GM19099 (cell line): ENCODE data around the gene YTHDC2.

Experiments used
- POLR2A ChIP-seq: IDR thresholded peaks from 3 replicates; pipeline ENCODE4 v1.6.1; 2011; ENCODE audit warnings: low read depth; ENCODE audit not compliant: insufficient read length; ENCODE audit errors: extremely low read depth

Gene YTHDC2

DNA sequence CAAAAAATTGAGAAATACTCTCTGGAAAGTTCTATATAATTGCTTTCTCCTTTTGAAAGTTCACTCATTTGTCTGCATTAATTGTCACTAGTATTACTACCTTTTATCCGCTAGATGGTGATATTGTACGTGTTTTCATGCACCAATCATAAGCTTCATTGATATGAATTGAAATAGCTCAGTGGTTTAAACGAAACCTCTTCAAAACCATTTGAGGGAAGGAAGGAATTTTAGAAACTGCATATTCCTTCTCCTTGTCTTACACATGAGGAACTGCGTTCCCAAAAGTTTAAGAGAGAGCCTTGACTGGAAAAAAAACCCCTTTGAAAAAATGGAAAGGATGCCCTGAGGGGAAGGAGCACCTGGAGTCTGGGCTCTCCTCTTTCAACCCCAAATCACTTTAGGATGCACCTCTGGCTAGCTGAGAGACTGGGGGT lies 98.6 kb downstream of the YTHDC2 start:
- no peak for TF ChIP-seq POLR2A

DNA sequence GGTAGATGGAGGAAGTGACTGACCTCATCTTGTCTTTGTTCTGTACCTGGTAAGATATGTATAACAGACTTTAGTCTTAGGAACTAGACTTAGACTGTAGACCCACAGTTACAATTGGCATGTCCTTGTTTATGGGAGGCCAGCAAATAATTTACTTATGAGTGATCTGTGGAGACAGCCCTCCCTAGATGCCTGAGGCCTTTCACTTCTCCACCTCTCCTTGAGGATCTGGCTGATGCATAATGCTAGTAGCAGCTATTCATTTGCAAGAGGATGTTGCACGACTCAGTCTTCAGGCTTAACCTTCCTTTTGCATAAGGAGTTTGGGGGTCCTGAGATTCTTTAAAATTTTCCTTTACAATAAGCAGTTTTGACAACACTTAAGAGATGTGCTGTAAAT lies 100.7 kb downstream of the YTHDC2 start:
- no peak for TF ChIP-seq POLR2A

DNA sequence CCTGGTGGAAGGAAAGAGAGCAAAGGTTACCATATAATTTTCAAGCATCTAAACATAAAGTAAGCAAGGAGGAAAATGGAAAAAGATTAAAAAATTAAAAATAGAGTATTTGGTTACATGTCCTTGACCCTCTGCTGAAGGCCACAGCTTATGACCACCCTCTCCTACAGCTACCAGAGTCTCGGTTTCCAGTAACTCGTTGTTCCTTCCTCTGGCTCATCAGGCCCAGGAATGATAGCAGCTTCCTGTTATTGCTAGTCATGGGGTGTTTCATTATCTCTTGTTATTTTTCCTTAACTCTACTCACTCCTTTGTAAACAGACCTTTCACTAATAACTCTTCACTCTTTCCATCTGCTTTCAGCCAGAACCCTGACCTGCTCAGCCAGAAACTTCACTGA lies 102.2 kb downstream of the YTHDC2 start:
- no peak for TF ChIP-seq POLR2A

DNA sequence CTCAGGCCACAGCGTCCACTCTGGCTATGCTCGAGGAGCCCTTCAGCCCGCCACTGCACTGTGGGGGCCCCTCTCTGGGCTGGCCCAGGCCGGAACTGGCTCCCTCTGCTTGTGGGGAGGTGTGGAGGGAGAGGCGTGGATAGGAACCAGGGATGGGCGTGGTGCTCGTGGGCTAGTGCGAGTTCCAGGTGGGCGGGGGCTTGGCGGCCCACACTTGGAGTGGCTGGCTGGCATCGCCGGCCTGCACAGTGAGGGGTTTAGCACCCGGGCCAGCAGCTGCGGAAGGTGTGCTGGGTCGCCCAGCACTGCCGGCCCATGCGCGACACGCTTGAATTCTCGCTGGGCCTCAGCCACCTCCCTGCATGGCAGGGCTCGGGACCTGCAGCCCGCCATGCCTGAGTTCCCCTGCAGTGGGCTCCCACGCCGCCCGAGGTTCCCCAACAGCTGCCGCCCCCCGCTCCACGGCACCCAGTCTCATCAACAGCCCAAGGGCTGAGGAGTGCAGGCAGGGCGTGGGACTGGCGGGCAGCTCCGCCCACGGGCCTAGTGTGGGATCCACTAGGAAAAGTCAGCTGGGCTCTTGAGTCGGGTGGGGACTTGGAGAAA lies 103.8 kb downstream of the YTHDC2 start:
- no peak for TF ChIP-seq POLR2A

DNA sequence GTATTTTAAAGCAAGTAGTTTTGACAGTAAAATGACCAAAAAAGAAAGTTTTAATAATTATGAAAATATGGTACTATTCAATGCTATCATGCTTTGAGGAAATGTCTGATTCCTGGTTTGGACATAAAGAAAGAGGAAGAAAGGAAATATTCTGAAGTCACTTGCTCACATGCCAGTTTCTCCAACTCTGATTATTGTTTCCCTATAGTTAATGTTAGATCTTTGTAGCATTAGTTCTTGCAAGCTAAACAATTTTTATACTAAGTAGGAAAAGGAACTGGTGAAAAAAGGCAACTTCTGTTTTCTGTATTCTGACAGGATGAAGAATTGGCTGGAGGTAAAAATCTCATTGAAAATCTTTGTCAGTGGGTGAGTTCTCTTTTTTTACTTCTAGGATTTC lies 119.5 kb downstream of the YTHDC2 start:
- no peak for TF ChIP-seq POLR2A

DNA sequence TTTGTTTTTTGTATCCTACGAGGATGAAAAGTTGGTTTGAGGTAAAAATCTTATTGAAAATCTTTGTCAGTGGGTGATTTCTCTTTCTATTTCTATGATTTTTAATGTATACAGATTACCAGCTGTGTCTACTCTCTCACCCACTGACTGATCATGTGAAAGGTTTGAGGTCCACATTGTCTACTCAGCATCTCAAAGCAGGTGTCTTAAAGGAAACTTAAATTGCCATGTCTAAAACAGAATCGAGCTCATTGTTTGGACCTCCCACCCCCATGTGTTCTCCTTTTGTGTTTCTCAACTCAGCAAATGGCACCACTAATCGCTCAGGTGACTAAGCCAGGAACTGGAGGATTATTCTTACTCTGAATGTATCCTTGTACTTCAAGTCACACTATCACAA lies 121.5 kb downstream of the YTHDC2 start:
- TF ChIP-seq POLR2A, result no peak

DNA sequence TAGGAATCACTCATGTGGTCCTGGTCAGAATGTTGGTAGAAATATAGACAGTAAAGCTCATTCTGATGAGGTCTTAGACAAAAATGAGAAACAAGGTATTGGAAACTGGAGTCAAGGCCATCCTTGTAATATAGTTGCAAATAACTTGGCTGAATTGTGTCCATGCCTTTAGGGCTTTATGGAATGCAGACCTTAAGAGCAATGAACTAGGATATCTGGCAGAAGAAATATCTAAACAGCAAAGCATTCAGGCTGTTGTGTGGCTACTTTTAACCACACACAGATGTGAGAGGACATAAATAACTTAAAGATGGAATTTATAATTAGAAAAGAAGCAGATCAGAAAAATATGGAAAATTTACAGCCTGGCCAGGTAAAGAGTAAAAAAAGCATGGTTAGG lies 128.2 kb downstream of the YTHDC2 start:
- TF ChIP-seq POLR2A, result no peak
